Measurements from ENCODE around the gene BCL2L14.

The BCL2L14 gene, protein sequence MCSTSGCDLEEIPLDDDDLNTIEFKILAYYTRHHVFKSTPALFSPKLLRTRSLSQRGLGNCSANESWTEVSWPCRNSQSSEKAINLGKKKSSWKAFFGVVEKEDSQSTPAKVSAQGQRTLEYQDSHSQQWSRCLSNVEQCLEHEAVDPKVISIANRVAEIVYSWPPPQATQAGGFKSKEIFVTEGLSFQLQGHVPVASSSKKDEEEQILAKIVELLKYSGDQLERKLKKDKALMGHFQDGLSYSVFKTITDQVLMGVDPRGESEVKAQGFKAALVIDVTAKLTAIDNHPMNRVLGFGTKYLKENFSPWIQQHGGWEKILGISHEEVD

DNA sequence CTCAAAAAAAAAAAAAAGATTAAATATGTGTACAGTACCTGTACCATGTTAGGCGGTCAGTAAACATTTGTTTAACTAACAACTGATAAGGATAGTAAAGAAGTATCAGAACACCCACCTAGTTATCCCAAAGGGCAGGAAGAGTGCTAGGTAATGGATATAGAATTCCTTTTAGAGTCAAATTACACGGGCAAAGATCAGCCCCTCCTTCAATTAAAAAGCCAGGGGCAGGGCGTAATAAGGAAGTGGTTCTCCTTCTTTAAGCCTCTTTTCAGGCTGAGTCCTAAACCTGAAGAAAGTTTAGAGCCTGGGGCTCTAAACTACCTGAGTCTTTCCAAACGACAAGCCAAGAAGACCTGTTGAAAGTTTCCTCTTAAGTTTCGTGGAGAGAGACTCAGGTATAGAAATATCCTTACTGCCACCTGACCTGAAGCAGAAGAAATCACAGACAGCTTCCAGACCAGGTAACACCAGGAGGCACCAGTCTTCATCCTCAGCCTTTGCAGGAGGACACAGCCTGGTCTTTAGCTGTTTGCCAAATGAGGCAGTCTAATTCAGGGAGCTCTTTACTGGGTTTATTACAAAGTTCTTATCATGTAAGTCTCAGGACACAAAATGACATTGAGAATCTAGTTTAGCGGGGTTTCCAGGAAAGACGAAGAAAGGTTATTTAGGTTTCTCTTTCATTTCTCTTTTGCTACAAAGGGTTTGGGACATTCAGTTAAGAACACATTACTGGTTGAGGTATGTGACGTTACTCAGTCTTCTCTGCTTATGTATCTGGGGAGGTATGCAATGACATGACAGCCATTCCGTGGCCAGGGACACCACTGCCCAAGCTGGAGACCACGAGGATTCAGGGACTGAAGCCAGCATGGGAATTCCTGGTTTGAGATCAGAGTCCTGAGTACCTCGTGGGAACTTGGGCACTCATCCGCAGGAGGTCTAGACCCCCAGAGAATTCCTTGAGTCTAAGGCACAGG is at the start of gene BCL2L14:
BCL2L14 (plus strand) TSS at position 266 of the 983 bp plus-strand sequence. CDS start 8,367 bp downstream, outside the sequence.
- no peak for DNase-seq

DNA sequence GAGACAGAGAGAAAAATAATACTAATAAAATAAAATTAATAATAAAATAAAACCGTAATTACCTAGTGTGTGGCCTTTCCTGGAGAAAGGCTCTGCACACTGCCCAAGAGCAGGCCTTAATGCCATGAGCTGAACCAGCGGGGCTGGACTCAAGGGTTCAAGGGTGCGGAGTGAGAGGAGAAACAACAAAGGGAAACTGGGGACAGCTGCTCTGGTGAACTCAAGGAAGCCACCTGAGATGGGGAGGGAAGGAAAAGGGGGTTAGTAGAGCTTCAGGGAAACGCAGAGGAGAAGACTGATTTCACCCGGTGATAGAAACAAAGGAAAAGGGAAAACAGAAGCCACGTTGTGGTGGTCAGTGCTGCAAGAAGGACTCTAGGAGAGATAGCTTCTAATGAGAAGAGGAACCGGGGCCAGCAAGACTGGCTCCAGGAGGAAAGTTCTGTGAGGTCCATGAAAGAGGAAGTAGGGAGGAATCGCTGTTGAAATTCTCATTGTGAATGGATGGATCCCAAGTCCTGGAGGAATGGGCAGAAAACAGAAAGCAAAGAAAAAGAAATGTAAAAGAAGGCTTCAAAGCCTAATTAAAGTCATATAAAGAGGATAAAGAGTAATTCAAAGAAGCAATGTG is 48.3 kb upstream of the BCL2L14 start:
- DNase-seq: no peak

DNA sequence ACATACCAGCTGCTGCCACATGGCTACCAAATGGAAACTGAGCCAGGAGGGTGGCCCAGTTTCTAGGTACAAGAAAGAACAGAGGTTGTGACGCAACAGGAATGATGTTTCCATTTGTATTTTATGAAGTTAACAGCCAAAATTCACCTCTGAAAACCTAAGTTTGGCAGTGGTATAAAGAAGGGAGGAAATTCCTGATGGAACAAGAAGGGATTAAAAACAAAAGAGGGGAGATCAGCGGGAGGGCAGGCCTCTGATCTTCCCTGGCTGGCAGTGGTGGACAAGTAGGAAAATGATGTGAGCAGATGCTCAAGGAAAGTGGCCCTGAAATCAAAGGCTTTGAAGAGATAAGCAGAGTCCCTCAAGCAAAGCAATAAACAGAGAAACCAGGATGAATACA is 47.3 kb upstream of the BCL2L14 start:
- no peak for DNase-seq

DNA sequence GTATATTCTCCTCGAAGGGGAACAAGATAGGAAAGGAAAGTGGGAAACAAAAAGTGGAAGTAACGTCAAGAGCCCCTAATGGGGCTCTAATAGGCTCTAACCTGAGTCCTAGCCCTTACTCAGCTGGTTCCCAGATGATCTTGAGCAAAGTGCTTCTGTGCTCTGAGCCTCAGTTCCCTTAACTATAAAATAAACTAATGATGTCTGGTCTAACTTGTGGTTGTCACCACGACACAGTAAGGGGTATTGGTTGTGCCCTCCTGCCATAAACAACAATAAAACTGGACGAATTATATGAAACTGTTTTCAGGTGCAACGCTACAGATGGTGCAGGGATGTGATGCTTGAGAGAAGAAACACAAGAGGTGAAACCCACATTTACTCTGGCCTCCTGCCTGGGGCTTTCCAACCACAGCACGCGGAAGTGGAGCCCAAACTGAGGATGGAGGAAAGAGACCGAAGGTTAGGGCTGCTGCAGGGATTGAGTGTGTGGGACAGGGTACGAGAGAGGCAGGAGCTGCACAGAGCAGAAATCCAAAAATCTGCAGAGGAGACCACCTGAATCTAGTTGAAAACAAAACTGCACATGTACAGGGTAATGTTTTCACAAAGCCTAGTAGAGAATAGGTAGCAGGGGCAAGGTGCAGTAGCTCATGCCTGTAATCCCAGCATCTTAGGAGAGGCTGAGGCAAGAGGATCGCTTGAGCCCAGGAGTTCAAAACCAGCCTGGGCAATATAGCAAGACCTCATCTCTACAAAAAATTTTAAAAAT is 45.6 kb upstream of the BCL2L14 start:
- DNase-seq: no peak

DNA sequence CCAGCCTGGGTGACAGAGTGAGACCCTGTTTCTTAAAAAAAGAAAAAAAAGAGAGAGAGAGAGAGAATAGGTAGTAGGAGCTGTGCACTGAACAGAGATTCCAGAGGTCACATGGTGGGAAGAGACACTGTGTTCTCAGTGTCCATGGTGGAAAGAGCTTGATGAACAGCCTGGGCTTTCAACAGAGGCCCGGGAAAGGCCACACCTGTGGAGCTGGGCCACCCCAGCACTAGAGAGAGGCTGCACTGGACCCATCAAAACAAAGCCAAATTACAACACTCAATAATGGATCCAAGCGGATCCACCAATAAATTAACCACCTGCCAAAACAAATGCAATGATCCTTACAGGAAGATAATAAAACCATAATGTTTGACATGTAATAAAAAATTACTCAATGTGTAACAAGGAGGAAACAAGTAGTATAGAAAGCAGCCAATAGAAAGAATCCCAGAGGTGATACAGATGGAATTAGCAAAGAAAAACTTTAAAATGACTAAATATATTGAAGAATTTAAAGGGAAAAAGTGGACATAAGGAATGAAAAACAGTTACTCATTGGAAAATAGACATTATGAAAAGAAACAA is 44.8 kb upstream of the BCL2L14 start:
- DNase-seq: no peak

DNA sequence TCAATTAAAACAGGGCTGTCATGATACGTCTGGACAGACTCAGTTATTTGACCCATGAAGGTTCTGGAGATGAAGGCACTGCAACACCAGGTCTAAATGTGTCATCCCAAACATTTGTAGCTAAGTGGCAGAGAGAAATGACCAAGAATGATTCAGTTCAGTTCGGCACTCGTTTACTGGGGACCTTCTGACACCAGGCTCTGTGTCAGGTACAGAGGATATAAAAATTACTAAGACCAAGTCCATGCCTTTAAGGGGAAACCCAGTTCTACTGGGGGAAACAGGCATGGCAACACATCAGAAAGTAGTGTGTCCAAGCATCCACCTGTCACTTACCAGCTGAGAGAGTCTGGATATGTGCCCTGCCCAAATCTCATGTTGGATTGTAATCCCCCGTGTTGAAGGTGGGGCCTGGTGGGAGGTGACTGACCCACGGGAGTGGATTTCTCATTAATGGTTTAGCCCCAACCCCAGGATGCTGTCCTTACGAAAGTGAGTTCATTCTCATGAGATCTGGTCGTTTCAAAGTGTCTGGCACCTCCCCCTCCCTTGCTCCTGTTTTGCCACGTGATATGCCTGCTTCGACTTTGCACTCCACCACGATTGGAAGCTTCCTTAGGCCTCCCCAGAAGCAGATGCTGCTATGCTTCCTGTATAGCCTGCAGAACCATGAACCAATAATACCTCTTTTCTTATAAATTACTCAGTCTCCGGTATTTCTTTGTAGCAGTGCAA is 41.9 kb upstream of the BCL2L14 start:
- no peak for DNase-seq

DNA sequence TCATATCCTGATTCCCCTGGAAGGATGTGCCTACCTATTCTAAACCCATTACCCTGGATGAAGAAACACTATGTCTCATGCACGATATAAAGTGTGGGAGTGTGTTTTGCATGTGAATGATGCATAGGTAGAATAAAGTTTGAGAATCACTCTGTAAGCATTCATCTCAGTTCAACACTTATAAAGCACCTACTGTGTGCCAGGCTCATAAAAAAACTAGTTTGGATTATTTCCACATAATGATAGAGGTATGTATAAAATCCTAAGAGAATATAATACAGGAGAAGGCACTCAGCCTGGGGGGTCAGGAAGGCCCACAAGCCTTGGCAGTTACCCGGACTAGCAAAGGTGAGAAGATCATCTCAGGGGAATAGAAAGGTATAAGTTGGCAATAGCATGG is 41.1 kb upstream of the BCL2L14 start:
- DNase-seq: no peak

DNA sequence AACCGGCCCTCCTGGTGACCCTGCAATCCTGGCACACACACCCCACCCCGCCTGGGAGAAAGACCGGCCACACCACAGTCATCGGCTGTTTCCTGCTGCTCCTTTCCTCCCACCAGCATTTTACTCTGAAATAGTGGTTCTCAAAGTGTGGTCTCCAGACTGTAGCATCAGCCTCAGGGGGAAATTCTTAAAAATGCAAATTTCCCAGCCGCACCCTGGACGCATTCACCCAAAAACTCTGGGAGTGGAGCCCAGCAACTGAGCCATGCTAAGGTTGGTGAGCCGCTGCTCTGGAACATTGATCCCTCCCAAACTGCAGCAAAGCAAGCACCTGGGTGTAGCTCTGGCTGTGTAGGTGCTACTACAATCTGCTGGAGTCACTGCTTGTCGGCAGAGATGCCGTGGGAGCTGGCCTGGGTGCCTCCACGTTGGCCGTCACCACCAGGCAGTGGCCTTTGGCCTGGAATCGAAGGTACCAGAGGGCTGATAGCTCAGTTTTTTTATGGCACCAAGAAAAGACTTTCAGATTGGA is 38.4 kb upstream of the BCL2L14 start:
- no peak for DNase-seq

DNA sequence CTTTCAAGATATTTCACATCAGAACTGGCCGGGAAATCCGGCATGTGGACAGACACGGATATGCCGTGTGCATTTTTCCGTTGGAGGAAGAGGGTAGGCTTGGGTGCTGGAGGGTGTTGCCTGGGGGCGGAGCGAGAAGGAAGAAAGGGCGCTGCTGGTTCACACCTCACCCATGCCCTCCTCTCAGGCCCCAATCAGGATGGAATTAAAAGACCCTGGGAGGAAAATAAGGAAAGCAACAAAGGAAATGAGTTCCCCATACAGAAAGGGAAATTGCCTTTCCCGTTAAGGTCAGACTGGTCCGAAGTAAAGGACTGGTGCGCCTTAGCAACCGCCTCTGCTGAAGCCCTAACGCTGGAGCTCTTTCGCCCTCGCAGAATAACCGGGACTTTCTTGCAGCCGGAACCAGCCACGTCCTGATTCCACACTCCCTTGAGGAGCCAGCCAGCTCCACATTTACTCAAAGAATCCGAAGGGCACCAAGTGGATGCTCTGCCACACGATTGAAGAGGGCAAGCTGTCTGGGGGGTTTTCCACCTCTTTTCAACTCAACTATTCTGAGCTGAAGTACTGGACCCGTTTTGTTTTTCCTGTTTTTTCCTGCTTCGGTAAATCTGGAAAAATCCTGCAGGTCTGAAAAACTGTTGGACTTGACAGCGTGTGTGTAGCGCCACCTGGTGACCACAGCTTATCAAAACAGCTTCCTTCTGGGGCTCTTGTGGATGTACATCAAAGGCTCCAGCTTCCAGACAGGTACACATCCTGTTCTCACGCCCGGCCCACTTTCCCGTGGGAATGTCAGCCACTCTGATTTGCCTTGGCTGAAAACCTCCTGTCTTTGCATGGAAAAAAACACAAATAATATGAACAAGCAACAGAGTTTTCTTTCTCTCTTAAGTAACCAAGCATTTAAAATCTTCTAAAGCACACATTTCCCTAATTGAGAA is 37.6 kb upstream of the BCL2L14 start:
- DNase-seq: peak; percentile 34

DNA sequence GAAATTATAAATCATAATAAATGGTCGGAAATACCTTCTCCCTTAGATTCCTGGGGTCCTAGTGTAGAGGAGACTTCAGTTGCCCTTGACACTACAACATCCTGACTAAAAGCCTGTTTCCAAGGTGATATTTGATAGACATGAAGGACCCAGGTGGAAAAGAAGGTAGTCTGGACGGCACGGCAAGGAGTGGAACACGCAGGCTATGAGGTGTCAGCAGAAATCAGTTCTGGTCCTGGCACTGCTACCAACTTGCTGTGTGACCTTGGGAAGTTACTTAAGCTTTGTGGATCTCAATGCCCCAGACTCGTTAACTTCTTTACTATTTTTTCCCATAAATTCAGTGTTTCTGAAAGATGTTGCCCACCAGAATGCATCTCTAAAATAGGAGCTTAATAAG is 36.9 kb upstream of the BCL2L14 start:
- DNase-seq: no peak

DNA sequence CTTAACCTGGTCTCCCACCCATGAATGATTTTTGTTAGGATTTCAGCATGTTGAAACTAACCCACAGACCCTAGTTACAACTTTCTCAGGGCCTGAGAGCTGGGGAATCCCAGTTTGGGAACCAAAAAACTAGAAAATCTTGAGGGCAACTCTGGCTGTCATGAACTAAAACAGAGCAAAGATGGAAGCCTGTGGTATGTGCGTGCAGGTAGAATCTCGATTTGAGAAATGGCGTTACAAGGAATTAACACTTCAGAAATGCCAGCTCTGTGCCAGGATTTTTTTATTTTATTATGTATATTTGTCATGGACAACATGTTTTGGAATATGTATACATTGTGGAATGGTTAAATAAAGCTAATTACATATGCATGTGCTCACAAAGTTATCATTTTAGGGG is 36.4 kb upstream of the BCL2L14 start:
- no peak for DNase-seq

DNA sequence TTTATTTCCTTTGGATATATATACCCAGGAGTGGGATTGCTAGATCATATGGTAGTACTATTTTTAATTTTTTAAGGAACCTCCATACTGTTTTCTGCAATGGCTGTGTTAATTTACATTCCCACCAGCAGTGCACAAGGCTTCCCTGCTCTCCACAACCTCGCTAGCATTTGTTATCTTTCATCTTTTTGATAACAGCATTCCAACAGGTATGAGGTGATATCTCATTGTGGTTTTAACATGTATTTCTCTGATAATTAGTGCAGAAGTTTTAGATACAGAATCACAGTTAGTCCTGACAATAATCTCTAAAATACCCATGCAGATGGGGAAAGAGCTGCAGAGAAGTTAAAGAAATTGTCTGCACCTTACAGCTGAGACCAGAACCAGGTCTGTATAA is 35.5 kb upstream of the BCL2L14 start:
- no peak for DNase-seq

DNA sequence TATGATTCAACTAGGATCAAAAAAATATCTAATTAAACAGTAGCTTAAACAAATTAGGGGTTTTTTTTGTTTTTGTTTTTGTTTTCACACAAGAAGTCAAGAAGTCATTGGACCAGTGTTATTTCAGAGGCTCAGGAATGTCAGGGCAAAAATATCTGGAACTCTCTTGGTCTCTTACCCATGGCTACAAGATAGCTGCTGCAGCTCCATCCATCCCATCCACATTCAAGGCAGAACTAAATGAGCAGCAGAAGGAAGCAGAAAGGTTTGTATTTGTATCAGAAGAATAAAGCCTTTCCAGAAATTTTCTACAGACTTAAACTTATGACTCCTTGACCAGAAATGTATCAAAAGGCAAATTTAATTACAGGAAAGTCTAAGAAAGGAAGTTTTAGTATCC is 33.8 kb upstream of the BCL2L14 start:
- DNase-seq: no peak

DNA sequence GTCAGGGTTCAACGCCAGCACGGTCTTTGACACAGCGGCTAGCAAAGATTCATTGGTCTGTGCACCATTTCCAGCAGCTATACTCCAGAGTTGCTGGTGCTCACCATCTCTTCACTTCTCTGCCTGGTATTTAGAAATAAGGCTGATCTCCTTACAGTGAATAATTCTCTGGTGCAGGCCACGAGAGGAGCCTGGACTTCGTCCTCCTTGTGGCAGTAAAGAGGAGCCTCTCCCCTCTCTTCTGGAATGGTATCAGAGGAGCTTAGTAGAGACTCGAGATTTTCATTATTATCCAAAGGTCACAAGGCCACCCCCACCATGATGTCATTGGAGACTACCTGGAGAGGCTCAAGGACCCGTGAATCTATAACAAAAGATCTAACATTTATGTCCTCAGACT is 30.8 kb upstream of the BCL2L14 start:
- no peak for DNase-seq

DNA sequence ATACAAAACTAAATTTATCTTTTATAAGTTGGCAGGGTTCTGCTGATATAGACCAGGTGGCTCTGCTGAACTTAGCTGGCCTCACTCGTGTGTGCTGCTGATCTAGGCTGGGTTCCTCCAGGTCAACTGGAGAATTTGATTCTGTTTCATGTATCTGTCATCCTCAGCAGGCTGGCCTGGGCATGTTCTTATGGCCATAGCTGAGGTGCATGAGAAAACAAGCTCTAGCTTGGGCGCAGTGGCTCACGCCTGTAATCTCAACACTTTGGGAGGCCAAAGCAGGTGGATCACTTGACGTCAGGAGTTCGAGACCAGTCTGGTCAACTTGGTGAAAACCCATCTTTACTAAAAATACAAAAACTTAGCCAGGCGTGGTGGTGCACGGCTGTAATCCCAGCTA is 24.3 kb upstream of the BCL2L14 start:
- no peak for DNase-seq

DNA sequence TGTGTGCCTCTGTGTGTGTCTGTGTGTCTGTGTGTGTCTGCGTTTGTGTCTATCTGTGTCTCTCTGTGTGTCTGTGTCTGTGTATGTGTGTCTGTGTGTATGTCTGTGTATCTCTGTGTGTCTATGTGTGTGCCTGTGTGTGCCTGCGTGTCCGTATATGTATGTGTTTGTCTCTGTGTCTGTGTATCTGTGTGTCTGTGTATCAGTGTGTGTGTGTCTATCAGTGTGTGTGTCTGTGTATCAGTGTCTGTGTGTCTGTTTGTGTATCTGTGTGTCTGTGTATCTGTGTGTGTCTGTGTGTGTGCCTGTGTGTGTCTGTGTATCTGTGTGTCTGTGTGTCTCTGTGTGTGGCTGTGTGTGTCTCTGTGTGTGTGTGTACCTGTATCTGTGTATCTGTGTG is 23.1 kb upstream of the BCL2L14 start:
- DNase-seq: no peak

DNA sequence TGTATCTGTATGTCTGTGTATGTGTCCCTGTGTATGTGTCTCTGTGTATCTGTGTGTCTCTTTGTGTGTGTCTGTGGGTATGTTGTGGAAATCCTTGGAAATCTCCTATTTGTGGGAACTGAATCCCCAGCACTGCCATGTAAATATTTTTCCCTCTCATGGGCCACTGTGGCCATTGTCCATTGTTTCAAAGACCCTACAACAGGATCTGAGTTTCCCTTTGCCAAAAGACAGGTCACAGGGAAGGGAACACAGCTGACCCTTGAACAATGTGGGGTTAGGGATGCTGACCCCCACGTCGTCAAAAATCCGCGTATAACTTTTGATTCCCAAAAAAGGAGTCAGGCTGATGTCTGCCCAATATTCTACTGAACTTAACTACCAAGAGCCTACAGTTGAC is 22.5 kb upstream of the BCL2L14 start:
- no peak for DNase-seq

DNA sequence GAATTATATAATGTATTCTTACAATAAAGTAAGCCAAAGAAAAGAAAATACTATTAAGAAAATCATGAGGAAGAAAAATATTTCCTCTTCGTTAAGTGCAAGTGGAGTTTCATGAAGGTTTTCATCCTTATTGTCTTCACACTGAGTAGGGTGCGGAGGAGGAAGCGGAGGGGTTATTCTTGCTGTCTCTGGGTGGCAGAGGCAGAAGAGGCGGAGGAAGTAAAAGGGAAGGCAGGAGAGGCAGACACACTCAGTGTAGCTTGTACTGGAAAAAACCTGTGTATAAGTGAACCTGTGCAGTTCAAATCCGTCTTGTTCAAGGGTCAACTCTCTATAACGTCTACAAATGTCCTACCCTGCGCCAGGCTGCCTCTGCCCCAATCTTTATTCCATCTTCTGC is 22.0 kb upstream of the BCL2L14 start:
- no peak for DNase-seq

DNA sequence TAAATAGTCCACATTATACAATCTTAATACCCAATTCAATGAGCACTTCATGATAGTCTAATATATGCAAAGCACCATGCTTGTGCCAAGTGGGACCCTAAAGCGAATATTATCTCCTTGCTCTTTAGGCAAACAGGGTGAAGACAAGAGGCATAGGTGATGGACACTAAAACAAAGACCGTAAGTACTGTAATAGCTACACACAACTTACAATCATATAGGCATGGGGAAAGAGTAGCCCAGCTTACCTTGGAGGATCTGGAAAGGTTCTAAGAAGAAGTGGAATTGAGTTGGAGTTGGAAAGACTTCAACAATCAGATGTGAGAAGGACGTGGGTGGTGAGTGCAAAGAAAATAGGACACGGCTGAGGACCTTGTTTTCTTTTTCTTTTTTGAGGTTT is 19.1 kb upstream of the BCL2L14 start:
- DNase-seq: no peak

DNA sequence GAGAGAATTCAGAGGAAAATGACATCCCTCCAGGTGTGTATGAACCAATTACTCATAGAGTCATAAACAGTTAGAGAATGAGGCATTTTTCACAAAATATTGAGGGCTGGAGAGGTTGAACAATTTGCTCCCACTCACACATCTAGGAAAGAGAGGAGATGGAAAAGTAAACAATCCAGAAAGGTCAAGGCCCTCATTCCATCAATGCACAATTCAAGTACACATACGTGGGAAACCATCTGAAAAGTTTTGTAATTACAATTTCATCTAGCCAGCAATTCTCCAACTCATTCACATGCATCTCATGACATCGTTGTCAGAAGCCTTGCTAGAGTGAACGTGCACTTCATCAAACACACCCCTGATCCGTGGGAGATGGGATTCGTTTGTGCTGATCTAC is 15.7 kb upstream of the BCL2L14 start:
- no peak for DNase-seq

Measured in KG1 (cell line).